ENCODE data around the gene SF3B5.
"Not testable (repeated sequence)": the region's sequence is repeated elsewhere in the genome, so short reads cannot be mapped to it uniquely, and the experiment has no call there.

The SF3B5 gene

GRCh38 chr6:144052488-144052887 is 42.9 kb downstream of the SF3B5 start:
- TF ChIP-seq CTCF (IDR thresholded peaks at IDR 0.05; ENCODE audit: low read depth, low read length, poor library complexity, severe bottlenecking) (no peak), EZH2phosphoT487 (IDR thresholded peaks at IDR 0.05; ENCODE audit: borderline replicate concordance, low read length) (no peak)

GRCh38 chr6:144049386-144049785 is 46.0 kb downstream of the SF3B5 start:
- Histone ChIP-seq H3K27ac (ENCODE audit: low read depth, low read length) (no peak overlapping the region), H3F3A (ENCODE audit: control insufficient read depth, insufficient read depth) (no peaks in the 10 kb centered on the region), H3K4me1 (ENCODE audit: control insufficient read depth, low read length) (no peaks in the 10 kb centered on the region), H3K27me3 (ENCODE audit: control insufficient read depth, low read length) (no peaks in the 10 kb centered on the region), H3K36me3 (ENCODE audit: control insufficient read depth, low read length) (no peaks in the 10 kb centered on the region), H3K9me3 (ENCODE audit: control insufficient read depth, insufficient read depth, low read length) (no peaks in the 10 kb centered on the region), H3K4me3 (ENCODE audit: low read length) (no peak overlapping the region), H3K79me2 (ENCODE audit: control insufficient read depth, low read length) (no peaks in the 10 kb centered on the region), H3K9me2 (replicated peaks; ENCODE audit: control insufficient read depth, low read length) (no peaks in the 10 kb centered on the region), H4K20me1 (ENCODE audit: control insufficient read depth, insufficient read depth, low read depth, low read length) (no peaks in the 10 kb centered on the region), H3K4me2 (ENCODE audit: low read length) (no peak overlapping the region)
- no peak for TF ChIP-seq CTCF (IDR thresholded peaks at IDR 0.05; ENCODE audit: low read depth, low read length, poor library complexity, severe bottlenecking)
- TF ChIP-seq EZH2phosphoT487 (IDR thresholded peaks at IDR 0.05; ENCODE audit: borderline replicate concordance, low read length), result no peak

More at GRCh38 chr6:144052488-144052887, 42.9 kb downstream of the SF3B5 start:
- Histone ChIP-seq H3K4me2 (ENCODE audit: low read length) (no peak overlapping the region), H3F3A (ENCODE audit: control insufficient read depth, insufficient read depth) (no peaks in the 10 kb centered on the region), H3K27me3 (ENCODE audit: control insufficient read depth, low read length) (no peaks in the 10 kb centered on the region), H3K79me2 (ENCODE audit: control insufficient read depth, low read length) (no peaks in the 10 kb centered on the region), H3K27ac (ENCODE audit: low read depth, low read length) (no peak overlapping the region), H3K9me2 (replicated peaks; ENCODE audit: control insufficient read depth, low read length) (no peaks in the 10 kb centered on the region), H3K4me1 (ENCODE audit: control insufficient read depth, low read length) (no peaks in the 10 kb centered on the region), H3K36me3 (ENCODE audit: control insufficient read depth, low read length) (no peaks in the 10 kb centered on the region), H4K20me1 (ENCODE audit: control insufficient read depth, insufficient read depth, low read depth, low read length) (no peaks in the 10 kb centered on the region), H3K4me3 (ENCODE audit: low read length) (no peak overlapping the region), H3K9me3 (ENCODE audit: control insufficient read depth, insufficient read depth, low read length) (no peaks in the 10 kb centered on the region)

- Histone ChIP-seq H3K4me1 (ENCODE audit: control insufficient read depth, low read length) (no peaks in the 10 kb centered on the region), H3K9me2 (replicated peaks; ENCODE audit: control insufficient read depth, low read length) (no peaks in the 10 kb centered on the region), H3K4me3 (ENCODE audit: low read length) (no peak overlapping the region), H3K27ac (ENCODE audit: low read depth, low read length) (no peak overlapping the region), H3K9me3 (ENCODE audit: control insufficient read depth, insufficient read depth, low read length) (no peaks in the 10 kb centered on the region), H3K36me3 (ENCODE audit: control insufficient read depth, low read length) (no peaks in the 10 kb centered on the region), H3K79me2 (ENCODE audit: control insufficient read depth, low read length) (no peaks in the 10 kb centered on the region), H3K4me2 (ENCODE audit: low read length) (no peak overlapping the region), H3F3A (ENCODE audit: control insufficient read depth, insufficient read depth) (no peaks in the 10 kb centered on the region), H3K27me3 (ENCODE audit: control insufficient read depth, low read length) (no peaks in the 10 kb centered on the region), H4K20me1 (ENCODE audit: control insufficient read depth, insufficient read depth, low read depth, low read length) (no peaks in the 10 kb centered on the region)
- TF ChIP-seq EZH2phosphoT487 (IDR thresholded peaks at IDR 0.05; ENCODE audit: borderline replicate concordance, low read length) (no peak), CTCF (IDR thresholded peaks at IDR 0.05; ENCODE audit: low read depth, low read length, poor library complexity, severe bottlenecking) (no peak)
Measured at GRCh38 chr6:144047688-144048087, 47.7 kb downstream of the SF3B5 start.

- H3F3A ChIP-seq (ENCODE audit: control insufficient read depth, insufficient read depth); H3K27ac ChIP-seq (ENCODE audit: low read depth, low read length); H3K9me2 ChIP-seq (replicated peaks; ENCODE audit: control insufficient read depth, low read length); H3K9me3 ChIP-seq (ENCODE audit: control insufficient read depth, insufficient read depth, low read length); H3K27me3 ChIP-seq (ENCODE audit: control insufficient read depth, low read length); H3K4me1 ChIP-seq (ENCODE audit: control insufficient read depth, low read length); H3K79me2 ChIP-seq (ENCODE audit: control insufficient read depth, low read length); H3K36me3 ChIP-seq (ENCODE audit: control insufficient read depth, low read length); H3K4me2 ChIP-seq (ENCODE audit: low read length); H3K4me3 ChIP-seq (ENCODE audit: low read length); H4K20me1 ChIP-seq (ENCODE audit: control insufficient read depth, insufficient read depth, low read depth, low read length): not testable (repeated sequence)
Measured at GRCh38 chr6:144046672-144047071, 48.7 kb downstream of the SF3B5 start.

GRCh38 chr6:144044989-144045388 is 50.4 kb downstream of the SF3B5 start:
- not testable (repeated sequence) for H4K20me1 ChIP-seq (ENCODE audit: control insufficient read depth, insufficient read depth, low read depth, low read length); H3K27ac ChIP-seq (ENCODE audit: low read depth, low read length); H3K4me3 ChIP-seq (ENCODE audit: low read length); H3K4me1 ChIP-seq (ENCODE audit: control insufficient read depth, low read length); H3K27me3 ChIP-seq (ENCODE audit: control insufficient read depth, low read length); H3K4me2 ChIP-seq (ENCODE audit: low read length); H3F3A ChIP-seq (ENCODE audit: control insufficient read depth, insufficient read depth); H3K9me3 ChIP-seq (ENCODE audit: control insufficient read depth, insufficient read depth, low read length); H3K9me2 ChIP-seq (replicated peaks; ENCODE audit: control insufficient read depth, low read length); H3K36me3 ChIP-seq (ENCODE audit: control insufficient read depth, low read length); H3K79me2 ChIP-seq (ENCODE audit: control insufficient read depth, low read length)
